ENCODE measurements around the gene ASGR1.

The ASGR1 gene

DNA sequence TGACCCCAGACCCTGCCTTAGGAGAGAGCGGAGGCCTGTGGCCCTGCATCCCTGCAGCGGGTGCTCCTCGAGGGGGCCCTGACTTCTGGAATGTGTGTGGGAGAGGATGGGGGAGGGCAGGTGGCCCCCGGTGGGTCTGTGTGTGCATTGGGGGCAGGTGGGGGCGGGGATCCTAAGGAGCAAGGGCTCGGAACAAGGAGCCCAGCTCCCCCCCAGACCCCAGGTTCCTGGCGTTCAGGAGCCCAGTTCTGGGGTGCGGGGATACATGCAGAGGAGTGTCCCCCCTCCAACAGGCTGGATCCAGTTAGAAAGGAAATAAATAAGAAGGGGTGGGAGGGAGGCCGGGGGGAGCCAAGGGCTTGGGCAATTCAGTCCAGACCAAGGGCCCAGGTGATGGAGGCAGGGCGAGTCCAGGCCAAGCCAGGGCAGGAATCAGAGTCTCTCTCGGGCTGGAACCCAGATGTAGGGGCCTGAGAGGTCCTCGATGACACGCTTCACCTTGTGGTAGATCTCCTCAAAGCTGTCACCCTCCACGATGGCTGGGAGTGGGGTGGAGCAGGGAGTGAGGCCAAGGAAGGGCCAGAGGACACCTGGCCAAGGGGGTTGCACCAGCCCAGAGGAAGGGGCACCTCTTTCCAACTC is 11.2 kb upstream of the ASGR1 start:
- H3K9ac ChIP-seq (ENCODE audit: low read depth, low read length, poor library complexity, severe bottlenecking) = no peak overlapping the region
- H2AFZ ChIP-seq (ENCODE audit: low read length) = no peak overlapping the region
- H3K9me2 ChIP-seq (replicated peaks; ENCODE audit: low read depth, low read length) = no peaks in the 10 kb centered on the region
- H3K4me3 ChIP-seq (ENCODE audit: low read length, poor library complexity, severe bottlenecking) = no peak overlapping the region
- H3K27me3 ChIP-seq (ENCODE audit: insufficient read depth, low read length, poor library complexity, severe bottlenecking) = no peaks in the 10 kb centered on the region
- H3F3A ChIP-seq (ENCODE audit: low read depth) = no peaks in the 10 kb centered on the region
- no peaks in the 10 kb centered on the region for H3K9me3 ChIP-seq (ENCODE audit: insufficient read depth, low read depth, low read length)
- no peak overlapping the region for H3K4me2 ChIP-seq (ENCODE audit: low read depth, low read length, poor library complexity, severe bottlenecking)
- no peak for TF ChIP-seq EZH2phosphoT487 (IDR thresholded peaks at IDR 0.05; ENCODE audit: borderline replicate concordance)
- TF ChIP-seq CTCF (conservative IDR thresholded peaks at IDR 0.05; ENCODE audit: low read length) = no peak
- H3K4me1 ChIP-seq (ENCODE audit: insufficient read depth, low read length, poor library complexity, severe bottlenecking) = no peaks in the 10 kb centered on the region
- no peaks in the 10 kb centered on the region for H3K79me2 ChIP-seq (ENCODE audit: insufficient read depth, low read length)
- H4K20me1 ChIP-seq (ENCODE audit: insufficient read depth, low read length, poor library complexity, severe bottlenecking) = no peaks in the 10 kb centered on the region
- peaks cover 11% of the 10 kb centered on the region; the same call in 1 of the 2 replicates for H3K36me3 ChIP-seq (ENCODE audit: insufficient read depth, low read length)

- no peak overlapping the region for H2AFZ ChIP-seq (ENCODE audit: low read length)
- no peaks in the 10 kb centered on the region for H4K20me1 ChIP-seq (ENCODE audit: insufficient read depth, low read length, poor library complexity, severe bottlenecking)
- no peaks in the 10 kb centered on the region for H3K9me3 ChIP-seq (ENCODE audit: insufficient read depth, low read depth, low read length)
- no peak overlapping the region for H3K4me3 ChIP-seq (ENCODE audit: low read length, poor library complexity, severe bottlenecking)
- no peaks in the 10 kb centered on the region for H3K4me1 ChIP-seq (ENCODE audit: insufficient read depth, low read length, poor library complexity, severe bottlenecking)
- H3K27me3 ChIP-seq (ENCODE audit: insufficient read depth, low read length, poor library complexity, severe bottlenecking) = no peaks in the 10 kb centered on the region
- no peaks in the 10 kb centered on the region for H3K9me2 ChIP-seq (replicated peaks; ENCODE audit: low read depth, low read length)
- TF ChIP-seq CTCF (conservative IDR thresholded peaks at IDR 0.05; ENCODE audit: low read length) = peak; percentile 46
- TF ChIP-seq EZH2phosphoT487 (IDR thresholded peaks at IDR 0.05; ENCODE audit: borderline replicate concordance) = no peak
- H3K36me3 ChIP-seq (ENCODE audit: insufficient read depth, low read length) = peaks cover 5% of the 10 kb centered on the region; the same call in 1 of the 2 replicates
- H3K4me2 ChIP-seq (ENCODE audit: low read depth, low read length, poor library complexity, severe bottlenecking) = no peak overlapping the region
- H3F3A ChIP-seq (ENCODE audit: low read depth) = no peaks in the 10 kb centered on the region
- no peaks in the 10 kb centered on the region for H3K79me2 ChIP-seq (ENCODE audit: insufficient read depth, low read length)
- H3K9ac ChIP-seq (ENCODE audit: low read depth, low read length, poor library complexity, severe bottlenecking) = no peak overlapping the region
Observed at GRCh38 chr17:7186241-7186640, 7.1 kb upstream of the ASGR1 start.

DNA sequence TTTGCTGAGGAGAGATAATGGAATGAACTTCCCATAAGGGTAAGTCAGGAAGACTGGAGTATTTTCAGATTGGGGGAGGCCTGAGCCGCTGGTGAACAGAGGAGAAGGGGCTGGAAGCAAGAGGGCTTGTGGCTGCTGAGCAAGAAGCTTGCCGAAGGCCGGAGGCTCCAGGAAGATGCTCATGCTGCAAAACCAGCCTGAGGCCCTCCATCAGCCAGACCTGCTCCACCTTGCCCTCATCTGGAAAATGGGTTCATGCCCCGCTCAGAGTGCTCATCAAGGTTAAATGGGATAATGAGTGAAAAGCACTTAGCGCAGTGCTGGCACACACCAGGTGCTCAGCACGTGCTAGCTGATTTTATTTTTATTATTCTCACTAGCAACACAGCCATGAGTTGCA is 5.5 kb upstream of the ASGR1 start:
- no peaks in the 10 kb centered on the region for H3K79me2 ChIP-seq (ENCODE audit: insufficient read depth, low read length)
- no peak overlapping the region for H3K4me2 ChIP-seq (ENCODE audit: low read depth, low read length, poor library complexity, severe bottlenecking)
- H3K4me1 ChIP-seq (ENCODE audit: insufficient read depth, low read length, poor library complexity, severe bottlenecking) = no peaks in the 10 kb centered on the region
- H4K20me1 ChIP-seq (ENCODE audit: insufficient read depth, low read length, poor library complexity, severe bottlenecking) = no peaks in the 10 kb centered on the region
- no peaks in the 10 kb centered on the region for H3K36me3 ChIP-seq (ENCODE audit: insufficient read depth, low read length)
- H3K9ac ChIP-seq (ENCODE audit: low read depth, low read length, poor library complexity, severe bottlenecking) = no peak overlapping the region
- H3K9me3 ChIP-seq (ENCODE audit: insufficient read depth, low read depth, low read length) = no peaks in the 10 kb centered on the region
- H3K4me3 ChIP-seq (ENCODE audit: low read length, poor library complexity, severe bottlenecking) = no peak overlapping the region
- TF ChIP-seq CTCF (conservative IDR thresholded peaks at IDR 0.05; ENCODE audit: low read length) (no peak), EZH2phosphoT487 (IDR thresholded peaks at IDR 0.05; ENCODE audit: borderline replicate concordance) (no peak)
- H3F3A ChIP-seq (ENCODE audit: low read depth) = no peaks in the 10 kb centered on the region
- H3K27me3 ChIP-seq (ENCODE audit: insufficient read depth, low read length, poor library complexity, severe bottlenecking) = no peaks in the 10 kb centered on the region
- no peak overlapping the region for H2AFZ ChIP-seq (ENCODE audit: low read length)
- H3K9me2 ChIP-seq (replicated peaks; ENCODE audit: low read depth, low read length) = no peaks in the 10 kb centered on the region

Data from Loucy (cell line).